Osteoblast (primary cell): ENCODE measurements around the gene LMTK2. TPM values are rescaled to one million over a fixed set of nuclear protein-coding genes. Genes with fewer than 3 reads are reported as not detected.

Source experiments
- DNase-seq: peaks from one replicate; pipeline ENCODE4 v3.0.0; 2011; ENCODE audit warnings: low spot score, mixed read lengths; ENCODE audit not compliant: insufficient read length; ENCODE audit errors: missing footprints
- H2AFZ ChIP-seq: 2 replicates; pipeline ENCODE4 v1.6.0; 2011; ENCODE audit warnings: mild to moderate bottlenecking, low read length
- H3K27ac ChIP-seq: 2 replicates; pipeline ENCODE4 v1.5.1; 2011; ENCODE audit warnings: mild to moderate bottlenecking, low read depth, low read length, moderate library complexity
- H3K27me3 ChIP-seq: 2 replicates; pipeline ENCODE4 v1.6.0; 2012; ENCODE audit warnings: mild to moderate bottlenecking, control low read depth, inconsistent platforms, low read length, moderate library complexity; ENCODE audit not compliant: insufficient read depth
- H3K36me3 ChIP-seq: 2 replicates; pipeline ENCODE4 v1.5.1; 2011; ENCODE audit warnings: mild to moderate bottlenecking, low read length, control low read depth, moderate library complexity; ENCODE audit not compliant: insufficient read depth
- H3K4me1 ChIP-seq: 2 replicates; pipeline ENCODE4 v1.5.1; 2011; ENCODE audit warnings: mild to moderate bottlenecking, low read length, control low read depth, moderate library complexity; ENCODE audit not compliant: insufficient read depth
- H3K4me2 ChIP-seq: 2 replicates; pipeline ENCODE4 v1.6.0; 2011; ENCODE audit warnings: mild to moderate bottlenecking, low read length; ENCODE audit not compliant: insufficient read depth
- H3K4me3 ChIP-seq: fragments of 200-600 bp; sonication (generic); 3 replicates; pipeline ENCODE4 v1.5.1; 2012; ENCODE audit warnings: mild to moderate bottlenecking, low read length, inconsistent platforms; ENCODE audit not compliant: insufficient read depth
- H3K79me2 ChIP-seq: 2 replicates; pipeline ENCODE4 v1.6.0; 2012; ENCODE audit warnings: mild to moderate bottlenecking, low read length, control low read depth, inconsistent platforms; ENCODE audit not compliant: insufficient read depth
- H3K9me3 ChIP-seq: 2 replicates; pipeline ENCODE4 v1.5.1; 2011; ENCODE audit warnings: low read depth, low read length, control low read depth
- H4K20me1 ChIP-seq: 2 replicates; pipeline ENCODE4 v1.6.0; 2012; ENCODE audit warnings: mild to moderate bottlenecking, low read length, control low read depth; ENCODE audit not compliant: insufficient read depth
- total RNA-seq: library from RNA; depleted of rRNA; stranded (reverse); fragments of >200 nt; gene quantifications from 2 replicates; pipeline ENCODE4 v1.2.3, GENCODE V29; 2012
- TF ChIP-seq, protein P1 (sequence below): IDR thresholded peaks from 2 replicates; pipeline ENCODE4 v1.5.1; 2011; ENCODE audit warnings: mild to moderate bottlenecking, low read depth, low read length, moderate library complexity; ENCODE audit errors: extremely low read depth

The LMTK2 gene
- total RNA-seq, 1 donor: 14.1 TPM

- H3K4me3 ChIP-seq: no peak overlapping the region
- H2AFZ ChIP-seq: no peak overlapping the region
- H3K27ac ChIP-seq: no peak overlapping the region
- H3K36me3 ChIP-seq: no peaks in the 10 kb centered on the region
- TF ChIP-seq, protein P1, sequence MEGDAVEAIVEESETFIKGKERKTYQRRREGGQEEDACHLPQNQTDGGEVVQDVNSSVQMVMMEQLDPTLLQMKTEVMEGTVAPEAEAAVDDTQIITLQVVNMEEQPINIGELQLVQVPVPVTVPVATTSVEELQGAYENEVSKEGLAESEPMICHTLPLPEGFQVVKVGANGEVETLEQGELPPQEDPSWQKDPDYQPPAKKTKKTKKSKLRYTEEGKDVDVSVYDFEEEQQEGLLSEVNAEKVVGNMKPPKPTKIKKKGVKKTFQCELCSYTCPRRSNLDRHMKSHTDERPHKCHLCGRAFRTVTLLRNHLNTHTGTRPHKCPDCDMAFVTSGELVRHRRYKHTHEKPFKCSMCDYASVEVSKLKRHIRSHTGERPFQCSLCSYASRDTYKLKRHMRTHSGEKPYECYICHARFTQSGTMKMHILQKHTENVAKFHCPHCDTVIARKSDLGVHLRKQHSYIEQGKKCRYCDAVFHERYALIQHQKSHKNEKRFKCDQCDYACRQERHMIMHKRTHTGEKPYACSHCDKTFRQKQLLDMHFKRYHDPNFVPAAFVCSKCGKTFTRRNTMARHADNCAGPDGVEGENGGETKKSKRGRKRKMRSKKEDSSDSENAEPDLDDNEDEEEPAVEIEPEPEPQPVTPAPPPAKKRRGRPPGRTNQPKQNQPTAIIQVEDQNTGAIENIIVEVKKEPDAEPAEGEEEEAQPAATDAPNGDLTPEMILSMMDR: no peak
- H3K4me2 ChIP-seq: no peak overlapping the region
- H3K4me1 ChIP-seq: no peaks in the 10 kb centered on the region
- peaks cover 1% of the 10 kb centered on the region for H3K79me2 ChIP-seq
- H3K9me3 ChIP-seq: no peaks in the 10 kb centered on the region
- H4K20me1 ChIP-seq: no peaks in the 10 kb centered on the region
- no peaks in the 10 kb centered on the region for H3K27me3 ChIP-seq
- DNase-seq: no peak
Observed at GRCh38 chr7:98205162-98205845, 98.6 kb downstream of the LMTK2 start.

DNA sequence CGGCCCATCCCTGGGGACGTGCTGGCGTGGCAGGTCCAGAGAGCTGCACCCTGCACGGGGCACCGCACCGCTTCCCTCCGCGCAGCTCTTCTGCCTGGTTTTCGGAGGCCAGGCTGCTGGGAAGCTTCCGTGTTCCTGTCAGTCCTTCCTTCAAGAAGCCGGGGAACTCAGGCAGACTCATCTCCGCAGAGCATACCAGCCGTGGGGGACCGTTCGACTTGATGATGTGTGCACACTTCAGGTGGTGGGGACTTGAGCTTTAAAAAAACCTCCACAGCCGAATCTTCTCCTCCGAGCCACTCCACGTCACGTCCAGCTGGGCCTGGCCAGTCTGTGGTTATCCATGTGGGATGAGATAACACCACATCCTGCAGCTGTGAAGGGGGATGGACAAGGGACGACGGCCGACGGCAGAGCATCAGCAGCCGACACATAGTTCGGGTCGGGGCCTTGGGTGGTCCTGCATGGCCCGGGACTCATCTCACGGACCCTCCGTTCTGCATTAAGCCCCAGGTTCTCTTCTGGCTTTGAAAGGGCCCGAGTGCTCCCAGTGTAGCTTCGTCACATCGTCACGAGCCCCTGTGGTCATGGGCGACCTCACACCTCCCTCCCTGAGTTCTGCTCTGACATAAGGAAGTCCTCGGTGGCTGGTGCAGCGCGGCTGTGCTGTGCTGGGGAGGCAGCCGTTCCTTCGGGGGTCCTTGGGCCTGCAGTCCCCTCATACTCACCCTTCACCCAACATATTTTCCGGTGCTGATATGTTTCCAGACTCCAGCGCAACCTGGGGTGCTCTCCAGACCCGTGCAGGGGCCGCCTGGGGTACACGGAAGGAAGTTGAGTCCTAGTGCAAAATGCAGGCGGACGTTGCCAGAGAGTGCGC lies 100.0 kb downstream of the LMTK2 start:
- no peak overlapping the region for H3K4me2 ChIP-seq
- peak; percentile 77 for DNase-seq
- H3K79me2 ChIP-seq: no peaks in the 10 kb centered on the region
- H2AFZ ChIP-seq: no peak overlapping the region
- no peaks in the 10 kb centered on the region for H3K4me1 ChIP-seq
- H3K4me3 ChIP-seq: no peak overlapping the region
- H3K27ac ChIP-seq: no peak overlapping the region
- no peaks in the 10 kb centered on the region for H3K36me3 ChIP-seq
- H3K27me3 ChIP-seq: no peaks in the 10 kb centered on the region
- no peaks in the 10 kb centered on the region for H4K20me1 ChIP-seq
- no peaks in the 10 kb centered on the region for H3K9me3 ChIP-seq
- TF ChIP-seq, protein P1: no peak

DNA sequence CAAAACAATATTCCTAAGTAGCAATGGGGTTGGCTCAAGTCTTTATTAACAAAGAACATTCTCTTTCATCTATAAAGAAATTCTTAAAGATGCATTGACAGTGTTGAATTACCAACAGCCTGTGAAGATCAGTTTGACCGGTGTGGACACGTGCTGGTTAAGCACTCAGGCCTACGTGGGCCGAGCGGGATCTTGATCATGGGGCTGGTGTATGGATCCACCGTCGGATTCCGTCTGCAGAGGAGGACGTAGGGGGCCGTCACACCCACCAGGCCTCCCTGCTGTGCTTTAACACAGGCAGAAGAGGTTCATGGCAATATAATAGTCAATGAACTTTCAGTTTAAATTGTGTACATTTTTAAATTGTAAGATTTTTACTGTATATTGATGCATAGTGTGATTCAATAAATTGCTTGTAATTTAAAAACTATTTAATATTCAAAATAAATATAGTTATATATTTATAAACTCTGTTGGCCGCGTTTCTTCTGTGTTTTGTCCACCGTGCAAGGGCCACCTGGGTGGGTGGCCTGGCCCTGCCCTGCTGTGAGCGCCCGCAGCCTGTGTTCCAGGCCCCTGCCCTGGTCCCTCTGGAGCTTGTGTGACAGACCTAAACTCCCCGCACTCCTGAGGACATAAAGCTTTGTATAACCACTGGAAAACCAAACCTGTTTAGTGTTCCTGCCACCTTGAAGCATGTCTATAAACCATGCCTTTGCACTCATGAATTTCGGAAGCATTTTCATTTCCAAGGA lies 102.7 kb downstream of the LMTK2 start:
- Histone ChIP-seq H3K79me2 (no peaks in the 10 kb centered on the region), H4K20me1 (no peaks in the 10 kb centered on the region), H3K9me3 (no peaks in the 10 kb centered on the region), H3K4me1 (no peaks in the 10 kb centered on the region), H3K36me3 (no peaks in the 10 kb centered on the region), H3K4me2 (no peak overlapping the region), H2AFZ (no peak overlapping the region), H3K27me3 (no peaks in the 10 kb centered on the region), H3K4me3 (no peak overlapping the region), H3K27ac (no peak overlapping the region)
- peak; percentile 45 for DNase-seq
- TF ChIP-seq, protein P1: no peak
